Endothelial cell of umbilical vein (primary cell): ENCODE data around the gene SPINT2. TPM values are rescaled to one million over a fixed set of nuclear protein-coding genes. Genes with fewer than 3 reads are reported as not detected.
A peak's percentile ranks its signal among the peaks of the same experiment; 100 is the strongest.

Source experiments
- BruUV-seq: library from RNA; stranded (reverse); fragments of 400-500 nt; replicated peaks from 2 replicates; lab custom pipeline; 2021; lab: Mats Ljungman, UMichigan
- CTCF ChIA-PET: fragments of 300-600, 350-600 bp; sonication (Branson Sonifier 250); formaldehyde crosslinking; loops from one replicate; lab custom pipeline; 2021; ENCODE audit warnings: antibody characterized with exemption, inconsistent platforms; lab: Charles Lee
- POLR2A ChIA-PET: fragments of 300-600, 350-600 bp; sonication (Branson Sonifier 250); formaldehyde crosslinking; loops from one replicate; lab custom pipeline; 2021; ENCODE audit warnings: antibody characterized with exemption, inconsistent platforms; lab: Charles Lee
- DNase-seq: peaks from one replicate; pipeline ENCODE4 v3.0.0-alpha.2; 2011; ENCODE audit warnings: low read depth, low spot score
- FAIRE-seq: peaks from 2 replicates; lab custom pipeline; 2011; peaks lifted over from hg19 to GRCh38; lab: Jason Lieb, UNC
- H2AFZ ChIP-seq: 2 replicates; pipeline ENCODE4 v1.6.0; 2012; ENCODE audit warnings: low read depth, low read length, control low read depth, inconsistent platforms
- H3K27ac ChIP-seq: 2 replicates; pipeline ENCODE4 v1.5.1; 2011; ENCODE audit warnings: low read depth, mild to moderate bottlenecking, control low read depth, low read length, moderate library complexity; ENCODE audit not compliant: insufficient read depth
- H3K27me3 ChIP-seq, 2 experiments: 2 replicates each; pipeline versions ENCODE4 v1.6.0 to v1.6.1; 2011; ENCODE audit warnings: low read length in 2 of 2, mixed read lengths in 1 of 2; ENCODE audit not compliant: control insufficient read depth in 2 of 2, insufficient read depth in 2 of 2
- H3K36me3 ChIP-seq, 2 experiments: 2 replicates in 1 of 2; 3 replicates in 1 of 2; pipeline ENCODE4 v1.5.1; 2011; ENCODE audit warnings: low read length in 2 of 2, mild to moderate bottlenecking in 1 of 2, moderate library complexity in 1 of 2; ENCODE audit not compliant: control insufficient read depth in 2 of 2, insufficient read depth in 2 of 2; ENCODE audit errors: extremely low read depth in 1 of 2
- H3K4me1 ChIP-seq: 3 replicates; pipeline ENCODE4 v1.5.1; 2011; ENCODE audit warnings: mild to moderate bottlenecking, low read length; ENCODE audit not compliant: control insufficient read depth, insufficient read depth; ENCODE audit errors: extremely low read depth
- H3K4me2 ChIP-seq: 2 replicates; pipeline ENCODE4 v1.6.1; 2011; ENCODE audit warnings: low read length, control low read depth, mixed read lengths; ENCODE audit not compliant: insufficient read depth
- H3K4me3 ChIP-seq, 3 experiments: fragments of 200-600 bp in 1 of 3; sonication (generic), shearing (Covaris generic) in 1 of 3; replicated peaks in 1 of 3; 2 replicates each; pipeline ENCODE4 v1.5.1; 2011 to 2016; ENCODE audit warnings: control low read depth in 3 of 3, low read length in 3 of 3, mild to moderate bottlenecking in 2 of 3, inconsistent platforms in 1 of 3, low read depth in 1 of 3, moderate library complexity in 1 of 3; ENCODE audit not compliant: insufficient read depth in 1 of 3
- H3K79me2 ChIP-seq: 2 replicates; pipeline ENCODE4 v1.6.0; 2012; ENCODE audit warnings: low read length, inconsistent platforms; ENCODE audit not compliant: control insufficient read depth, insufficient read depth
- H3K9ac ChIP-seq: replicated peaks from 2 replicates; pipeline ENCODE3; 2011; ENCODE audit warnings: low read length, control low read depth; ENCODE audit not compliant: insufficient read depth; ENCODE audit errors: extremely low read depth
- H3K9me1 ChIP-seq: replicated peaks from 3 replicates; pipeline ENCODE4 v1.6.0; 2011; ENCODE audit warnings: mild to moderate bottlenecking, low read length; ENCODE audit not compliant: control insufficient read depth, insufficient read depth; ENCODE audit errors: extremely low read depth
- H3K9me3 ChIP-seq: replicated peaks from 2 replicates; pipeline ENCODE4 v1.5.1; 2012; ENCODE audit warnings: low read length, inconsistent platforms; ENCODE audit not compliant: control insufficient read depth, insufficient read depth
- H4K20me1 ChIP-seq: replicated peaks from 2 replicates; pipeline ENCODE3; 2011; ENCODE audit warnings: mild to moderate bottlenecking, low read length; ENCODE audit not compliant: control insufficient read depth, insufficient read depth; ENCODE audit errors: extremely low read depth
- EZH2 ChIP-seq: IDR thresholded peaks from 2 replicates; pipeline ENCODE4 v1.6.1; 2012; ENCODE audit warnings: borderline replicate concordance, low read depth, mild to moderate bottlenecking, moderate library complexity, low read length, inconsistent platforms; ENCODE audit not compliant: severe bottlenecking
- FOS ChIP-seq: IDR thresholded peaks from 2 replicates; pipeline ENCODE4 v1.6.1; 2011; ENCODE audit warnings: mild to moderate bottlenecking, low read length, moderate library complexity, borderline replicate concordance; ENCODE audit not compliant: insufficient read depth
- GATA2 ChIP-seq: IDR thresholded peaks from 2 replicates; pipeline ENCODE4 v1.7.0; 2011; ENCODE audit warnings: low read depth, mild to moderate bottlenecking, moderate library complexity, mixed read lengths, low read length; ENCODE audit not compliant: insufficient read length, insufficient read depth
- JUN ChIP-seq: IDR thresholded peaks from 2 replicates; pipeline ENCODE4 v1.6.1; 2011; ENCODE audit warnings: borderline replicate concordance, low read depth; ENCODE audit not compliant: insufficient read length, insufficient read depth
- MYC ChIP-seq: IDR thresholded peaks from one replicate; pipeline ENCODE4 v1.6.1; 2011; ENCODE audit warnings: mild to moderate bottlenecking, low read depth, low read length
- POLR2A ChIP-seq: IDR thresholded peaks from 2 replicates; pipeline ENCODE4 v1.6.1; 2012; ENCODE audit warnings: low read depth, mild to moderate bottlenecking, control low read depth, low read length
- POLR2AphosphoS5 ChIP-seq: IDR thresholded peaks from 2 replicates; pipeline ENCODE4 v1.6.1; 2012; ENCODE audit warnings: low read depth, mild to moderate bottlenecking, control low read depth, low read length, moderate library complexity; ENCODE audit not compliant: insufficient read depth
- dilution Hi-C: fragments of 300-500 bp; cut with MboI; formaldehyde crosslinking; loops from one replicate; pipeline ENCODE4 v1.15.0; 2019; ENCODE audit warnings: low sequenced_read_pairs; ENCODE audit not compliant: extremely low pct_ligation_motif_present
- intact Hi-C: fragments of 100-400 bp; cut with micrococcal nuclease; formaldehyde crosslinking; loops from one replicate; pipeline ENCODE4 v1.10.0; 2022
- polyA plus RNA-seq, 4 experiments: library from polyadenylated mRNA; depleted of rRNA in 3 of 4; stranded (reverse) in 3 of 4; unstranded in 1 of 4; fragments of >200 nt; gene quantifications; 2 replicates each; pipeline versions ENCODE4 v1.2.1 to v1.2.3, GENCODE V29; 2011 to 2012; ENCODE audit warnings: missing spikeins in 1 of 4
- total RNA-seq: library from RNA; stranded (reverse); gene quantifications from 2 replicates; pipeline ENCODE4 v1.2.3, GENCODE V29; 2021
- TF ChIP-seq, protein P1 (sequence below): IDR thresholded peaks from 2 replicates; pipeline ENCODE4 v1.6.1; 2011; ENCODE audit not compliant: insufficient read depth, insufficient read length
- TF ChIP-seq, protein P2 (sequence below), 2 donors: IDR thresholded peaks; 1 replicate in 1 of 2; 2 replicates in 1 of 2; pipeline ENCODE4 v1.5.1; 2011; ENCODE audit warnings: low read length in 2 of 2, mild to moderate bottlenecking in 2 of 2, moderate library complexity in 2 of 2, control low read depth in 1 of 2, inconsistent platforms in 1 of 2, low read depth in 1 of 2; ENCODE audit not compliant: insufficient read depth in 1 of 2; ENCODE audit errors: extremely low read depth in 1 of 2

Gene SPINT2
- total and polyA plus RNA-seq, 2 donors (not counting 3 experiments of a cell fraction or from before 2014, with no cell fraction given) = 28.9 to 46.6 TPM

DNA sequence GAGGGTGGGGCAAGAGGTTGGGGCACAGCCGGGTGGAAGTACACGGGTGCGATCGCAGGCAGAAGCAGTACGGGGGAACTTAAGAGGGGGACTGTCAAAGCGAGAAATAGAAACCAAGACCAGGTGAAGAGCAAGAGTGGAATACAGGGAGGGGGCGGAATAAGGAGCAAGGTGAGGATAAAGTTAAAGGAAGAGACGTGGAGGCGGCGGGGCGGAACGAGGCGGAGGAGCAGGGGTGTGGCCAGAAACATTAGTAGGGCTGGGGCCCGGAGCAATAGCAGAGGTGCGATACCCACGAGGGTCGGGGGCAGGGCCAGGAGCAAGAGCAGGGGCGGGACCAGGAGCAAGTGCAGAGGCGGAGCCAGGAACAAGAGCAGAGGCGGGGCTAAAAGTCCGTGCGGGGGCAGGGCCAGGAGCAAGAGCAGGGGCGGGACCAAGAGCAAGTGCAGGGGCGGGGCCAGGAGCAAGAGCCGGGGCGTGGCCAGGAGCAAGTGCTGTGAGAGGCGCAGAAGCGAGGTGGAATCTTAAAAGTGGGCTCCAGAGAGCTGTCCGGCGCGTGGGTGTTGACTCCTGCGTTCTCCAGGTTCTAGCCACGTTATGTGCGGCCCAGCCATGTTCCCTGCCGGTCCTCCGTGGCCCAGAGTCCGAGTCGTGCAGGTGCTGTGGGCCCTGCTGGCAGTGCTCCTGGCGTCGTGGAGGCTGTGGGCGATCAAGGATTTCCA is 72.4 kb downstream of the SPINT2 start:
- no peaks in the 10 kb centered on the region for H4K20me1 ChIP-seq
- FAIRE-seq (peak; percentile 96), DNase-seq (peak; percentile 95)
- H3K36me3 ChIP-seq = no peaks in the 10 kb centered on the region
- H3K27me3 ChIP-seq = no peaks in the 10 kb centered on the region
- no peaks in the 10 kb centered on the region for H3K9me3 ChIP-seq
- peak overlapping the region; percentile 45 for H3K9ac ChIP-seq
- ChIA-PET CTCF (interaction anchor here (0.7 to 4.1 kb wide), 7 partner anchors 16 to 435 kb away, joined by 3 to 123 read pairs (median 13); partner anchors contain the start of genes KCNK6, PPP1R14A and PSMD8), POLR2A (interaction anchor here (0.6 to 1.2 kb wide), 2 partner anchors 37 to 88 kb away, joined by 3 to 9 read pairs; partner anchors contain the start of gene PSMD8)
- dilution Hi-C loops (no loop called here), intact Hi-C loops (loop anchor here (1.0 to 10.0 kb wide), 3 partner anchors 26 to 192 kb away; partner anchors contain the start of genes GGN and SPRED3)
- peak overlapping the region; percentile 22 for H3K27ac ChIP-seq
- no TSS peak for BruUV-seq
- H3K4me2 ChIP-seq = peak overlapping the region; percentile 87
- H3K4me3 ChIP-seq = peak overlapping the region; percentile 52 to 83 (median 75)
- H2AFZ ChIP-seq = peak overlapping the region; percentile 99
- TF ChIP-seq, protein P1, sequence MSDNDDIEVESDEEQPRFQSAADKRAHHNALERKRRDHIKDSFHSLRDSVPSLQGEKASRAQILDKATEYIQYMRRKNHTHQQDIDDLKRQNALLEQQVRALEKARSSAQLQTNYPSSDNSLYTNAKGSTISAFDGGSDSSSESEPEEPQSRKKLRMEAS = peak; percentile 10
- TF ChIP-seq GATA2 = no peak
- peaks cover 3% of the 10 kb centered on the region for H3K4me1 ChIP-seq
- H3K79me2 ChIP-seq = no peaks in the 10 kb centered on the region
- no peaks in the 10 kb centered on the region for H3K9me1 ChIP-seq

GRCh38 chr19:38337360-38337653 is 72.9 kb downstream of the SPINT2 start:
- no TSS peak for BruUV-seq
- H3K9me3 ChIP-seq = no peaks in the 10 kb centered on the region
- no peak overlapping the region for H3K4me3 ChIP-seq
- peaks cover 3% of the 10 kb centered on the region for H3K4me1 ChIP-seq
- H3K79me2 ChIP-seq = no peaks in the 10 kb centered on the region
- H3K4me2 ChIP-seq = peak overlapping the region; percentile 36
- no peak overlapping the region for H3K27ac ChIP-seq
- H3K9me1 ChIP-seq = no peaks in the 10 kb centered on the region
- ChIA-PET CTCF (interaction anchor here (0.7 to 1.3 kb wide), 2 partner anchors 37 to 435 kb away, joined by 3 read pairs; partner anchors contain the start of gene PSMD8), POLR2A (no interaction called here)
- dilution Hi-C loops = no loop called here
- no peak overlapping the region for H3K9ac ChIP-seq
- no peaks in the 10 kb centered on the region for H3K36me3 ChIP-seq
- FAIRE-seq (no peak), DNase-seq (no peak)
- TF ChIP-seq POLR2AphosphoS5 (no peak), FOS (no peak), JUN (no peak), POLR2A (no peak), GATA2 (no peak), EZH2 (no peak), MYC (no peak)
- TF ChIP-seq, protein P2, sequence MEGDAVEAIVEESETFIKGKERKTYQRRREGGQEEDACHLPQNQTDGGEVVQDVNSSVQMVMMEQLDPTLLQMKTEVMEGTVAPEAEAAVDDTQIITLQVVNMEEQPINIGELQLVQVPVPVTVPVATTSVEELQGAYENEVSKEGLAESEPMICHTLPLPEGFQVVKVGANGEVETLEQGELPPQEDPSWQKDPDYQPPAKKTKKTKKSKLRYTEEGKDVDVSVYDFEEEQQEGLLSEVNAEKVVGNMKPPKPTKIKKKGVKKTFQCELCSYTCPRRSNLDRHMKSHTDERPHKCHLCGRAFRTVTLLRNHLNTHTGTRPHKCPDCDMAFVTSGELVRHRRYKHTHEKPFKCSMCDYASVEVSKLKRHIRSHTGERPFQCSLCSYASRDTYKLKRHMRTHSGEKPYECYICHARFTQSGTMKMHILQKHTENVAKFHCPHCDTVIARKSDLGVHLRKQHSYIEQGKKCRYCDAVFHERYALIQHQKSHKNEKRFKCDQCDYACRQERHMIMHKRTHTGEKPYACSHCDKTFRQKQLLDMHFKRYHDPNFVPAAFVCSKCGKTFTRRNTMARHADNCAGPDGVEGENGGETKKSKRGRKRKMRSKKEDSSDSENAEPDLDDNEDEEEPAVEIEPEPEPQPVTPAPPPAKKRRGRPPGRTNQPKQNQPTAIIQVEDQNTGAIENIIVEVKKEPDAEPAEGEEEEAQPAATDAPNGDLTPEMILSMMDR (IDR thresholded peaks at IDR 0.05; ENCODE audit: extremely low read depth in 1 of 2, insufficient read depth in 1 of 2, low read depth in 1 of 2, low read length in 2 of 2) = no peak
- TF ChIP-seq, protein P1 = no peak
- H3K27me3 ChIP-seq = no peaks in the 10 kb centered on the region
- peak overlapping the region; percentile 86 for H2AFZ ChIP-seq
- intact Hi-C loops = loop anchor here (10.0 kb wide), 1 partner anchor 193 kb away; no protein-coding TSS in a partner anchor
- H4K20me1 ChIP-seq = no peaks in the 10 kb centered on the region
